Activated CD4-positive, CD25-positive, alpha-beta regulatory T cell treated with anti-CD3 and anti-CD28 coated beads, Interleukin-2, amount 50 U/mL, for 72 hours (primary cell): ENCODE measurements around the gene PALMD.

Experiments
- DNase-seq: peaks from one replicate; pipeline ENCODE4 v3.0.0; 2021

Gene PALMD

GRCh38 chr1:99661780-99662179 is 15.9 kb downstream of the PALMD start:
- DNase-seq, result no peak

DNA sequence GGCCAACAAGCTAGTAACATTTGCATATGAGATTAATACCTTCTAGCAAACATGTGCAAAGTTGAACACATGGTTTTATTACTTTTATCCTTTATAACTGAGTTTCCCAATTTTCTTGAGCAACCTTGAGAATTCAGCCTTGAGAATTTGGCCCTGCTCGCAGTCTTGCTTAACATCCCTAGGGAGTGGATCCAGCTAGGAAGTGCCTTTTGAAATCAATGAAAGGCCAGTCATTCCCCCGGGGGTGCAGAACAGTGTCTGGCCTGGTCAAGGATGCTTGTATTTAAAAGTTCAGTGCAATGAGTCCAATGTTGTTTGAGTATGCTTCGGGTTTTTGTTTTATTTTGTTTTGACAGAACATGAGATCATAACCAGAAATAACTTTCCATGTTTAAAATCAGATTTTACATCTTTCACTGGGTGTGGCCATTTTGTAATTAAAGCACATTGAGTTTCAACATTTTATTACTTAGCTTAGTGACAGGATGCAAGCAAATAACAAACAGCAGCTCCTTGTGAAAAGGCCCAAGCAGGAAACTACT is 16.7 kb downstream of the PALMD start:
- DNase-seq, result no peak

DNA sequence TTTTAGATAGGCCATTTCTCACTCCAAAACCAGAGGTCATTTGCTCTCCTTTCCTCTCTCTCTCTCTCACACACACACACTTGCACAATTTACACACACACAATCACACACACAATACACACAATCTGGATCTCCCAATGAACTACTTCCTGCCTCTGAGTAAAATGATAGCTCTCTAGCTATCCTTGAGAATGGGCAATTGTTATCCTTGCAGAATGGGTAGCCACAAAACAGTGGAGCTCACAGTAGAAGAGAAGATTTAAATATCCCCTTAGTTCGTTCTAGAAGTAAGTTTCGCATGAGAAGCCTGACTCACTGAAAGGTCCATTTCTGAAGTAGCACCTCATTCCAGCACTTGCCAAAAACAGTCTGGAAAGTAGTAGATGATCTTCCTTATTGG is 17.6 kb downstream of the PALMD start:
- DNase-seq, result no peak

DNA sequence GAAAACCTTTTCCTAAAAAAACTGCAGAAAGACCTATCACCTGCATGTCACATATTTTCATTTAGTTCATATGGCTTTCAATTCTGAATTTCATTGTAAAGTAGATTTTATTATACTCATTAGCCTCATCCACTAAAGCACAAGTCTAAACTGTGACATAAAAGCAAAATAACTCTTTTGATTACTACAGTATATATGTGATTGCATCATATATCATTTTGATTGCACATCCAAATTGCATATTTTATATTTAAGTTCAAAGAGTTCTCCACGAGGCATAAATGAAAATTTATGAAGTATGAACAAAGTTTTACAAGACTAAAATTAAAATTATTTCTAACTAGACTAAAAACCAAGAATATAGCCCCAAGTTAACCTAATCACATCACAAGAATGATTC is 19.3 kb downstream of the PALMD start:
- DNase-seq, result no peak

DNA sequence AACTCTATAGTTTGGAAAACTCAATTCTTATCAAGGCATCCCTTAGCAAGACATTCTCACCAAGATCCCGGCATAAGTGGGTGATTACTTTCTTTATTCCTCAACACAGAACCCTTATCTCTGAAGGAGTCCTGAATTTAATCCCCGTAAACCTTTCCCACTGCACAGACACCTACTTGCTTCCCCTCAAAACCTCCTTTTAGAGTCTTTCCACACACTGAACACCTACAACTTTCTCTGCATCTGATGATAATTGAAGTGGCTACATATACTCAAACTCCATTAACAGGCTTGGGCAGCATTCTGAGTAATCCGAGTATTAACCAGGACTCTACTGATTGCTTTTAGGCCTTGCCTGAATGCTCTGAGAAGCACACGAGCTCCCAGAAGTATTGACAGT is 23.5 kb downstream of the PALMD start:
- DNase-seq, result no peak

DNA sequence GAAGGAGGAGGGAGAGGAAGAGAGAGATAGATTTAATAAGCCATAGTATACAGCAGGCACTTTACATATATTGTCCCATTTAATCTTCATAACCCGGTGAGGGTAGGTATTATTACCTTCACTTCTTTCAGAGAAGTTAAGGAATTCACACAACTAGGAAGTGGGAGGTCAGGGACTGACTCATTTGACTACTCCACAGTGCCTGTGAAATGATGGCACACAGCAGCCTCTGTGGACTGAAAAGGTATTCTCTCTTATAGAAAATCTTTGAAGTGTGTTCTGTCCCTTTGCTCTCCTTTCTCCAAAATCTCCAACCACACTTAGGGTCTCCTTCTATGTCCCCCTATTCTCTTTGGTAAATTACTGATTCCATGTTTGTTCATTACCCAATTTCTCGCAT is 23.9 kb downstream of the PALMD start:
- DNase-seq, result no peak

DNA sequence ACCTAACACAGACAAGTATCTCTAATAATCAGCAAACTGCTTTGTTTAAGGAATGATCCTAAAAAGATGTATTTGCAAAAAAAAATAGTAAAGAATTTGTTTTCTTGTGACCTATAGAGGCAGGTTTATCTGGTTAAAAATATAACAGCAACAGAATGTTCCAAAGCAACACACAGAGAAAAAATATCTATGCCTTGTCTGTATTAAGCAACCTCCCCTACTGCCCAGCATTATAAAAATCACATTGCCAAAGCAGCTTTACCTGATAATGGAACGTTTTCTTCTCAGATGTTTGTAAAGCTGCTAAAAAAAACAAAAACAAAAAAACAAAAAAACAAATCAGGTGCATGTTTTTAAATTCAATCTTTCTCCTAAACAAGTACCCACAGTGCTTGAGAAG is 24.7 kb downstream of the PALMD start:
- DNase-seq, result no peak

DNA sequence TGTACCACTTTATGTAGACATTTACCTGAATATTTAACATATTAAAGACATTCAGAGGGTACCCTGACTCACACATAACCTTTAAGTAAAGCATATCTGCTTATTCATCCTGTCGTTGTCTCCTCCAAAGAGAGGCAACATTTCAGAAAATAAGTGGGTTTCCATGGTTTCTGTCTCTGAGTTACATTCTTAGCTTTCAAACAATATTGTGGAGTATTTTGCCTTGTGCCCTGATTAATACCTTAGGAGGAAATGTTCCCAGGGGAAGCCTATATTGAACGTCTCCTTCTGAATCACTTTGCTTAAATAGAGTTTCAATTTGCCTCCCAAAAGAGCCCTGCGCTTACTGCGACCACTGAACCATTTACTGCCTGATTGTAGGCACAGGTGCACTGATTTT is 26.1 kb downstream of the PALMD start:
- DNase-seq, result no peak

- DNase-seq, result no peak
Measured at GRCh38 chr1:99672530-99673213, 26.8 kb downstream of the PALMD start.

GRCh38 chr1:99673315-99673714 is 27.4 kb downstream of the PALMD start:
- DNase-seq, result no peak

GRCh38 chr1:99674115-99675064 is 28.5 kb downstream of the PALMD start:
- no peak for DNase-seq

DNA sequence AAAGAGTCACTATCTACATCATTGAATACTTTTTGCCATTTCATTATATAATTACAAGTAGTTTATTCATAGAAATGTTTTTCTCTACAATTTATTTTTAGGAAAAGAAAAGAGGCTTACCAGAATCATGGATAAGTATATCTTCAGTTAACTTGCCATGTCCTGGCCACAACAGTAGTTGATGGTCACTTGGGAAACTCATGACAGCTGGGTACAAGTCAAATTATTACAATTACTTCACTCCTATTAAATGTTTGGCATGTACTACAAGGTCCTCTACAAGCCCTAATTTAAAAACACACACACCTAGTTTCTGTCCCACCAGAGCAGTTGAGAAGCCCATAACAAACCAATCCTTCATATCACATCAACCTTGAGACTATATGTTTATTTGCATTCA is 29.4 kb downstream of the PALMD start:
- no peak for DNase-seq

DNA sequence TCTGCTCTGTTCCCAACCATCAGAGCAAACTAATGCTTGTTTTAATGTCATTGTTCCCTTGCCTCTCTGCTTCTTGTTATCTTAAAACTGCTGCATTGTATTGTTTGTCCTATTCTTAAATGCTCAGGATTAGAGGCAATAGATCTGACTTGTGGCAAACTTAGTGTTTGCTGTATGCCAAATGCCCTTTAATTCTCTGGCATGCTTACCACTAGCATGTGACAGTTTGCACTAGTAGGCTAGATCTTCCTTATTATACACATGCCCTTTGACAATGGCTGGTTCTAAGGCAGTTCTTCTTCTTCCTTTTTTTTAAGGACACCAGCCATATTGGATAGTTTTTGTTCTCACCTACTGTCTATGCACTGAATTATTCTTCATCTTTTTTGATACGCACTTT is 30.1 kb downstream of the PALMD start:
- no peak for DNase-seq

DNA sequence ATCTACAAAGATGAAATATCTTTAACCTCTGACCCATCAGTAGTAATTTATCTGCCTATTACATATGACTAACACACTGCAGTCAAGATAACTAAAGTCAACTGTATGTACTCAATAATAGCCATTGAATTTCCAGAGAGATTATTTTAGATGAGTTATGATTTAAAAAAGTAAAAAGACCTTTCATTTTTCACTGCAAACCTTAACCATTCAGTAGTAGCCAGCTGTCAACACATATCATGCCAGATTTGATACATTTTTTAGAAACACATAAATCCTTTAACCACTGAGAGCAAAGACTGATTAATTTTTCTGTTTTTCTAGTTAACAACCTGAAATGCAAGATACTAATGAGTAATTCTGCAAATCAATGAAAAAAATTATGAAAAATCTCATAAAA is 31.0 kb downstream of the PALMD start:
- DNase-seq, result no peak

- DNase-seq, result no peak
Measured at GRCh38 chr1:99677416-99677815, 31.5 kb downstream of the PALMD start.

DNA sequence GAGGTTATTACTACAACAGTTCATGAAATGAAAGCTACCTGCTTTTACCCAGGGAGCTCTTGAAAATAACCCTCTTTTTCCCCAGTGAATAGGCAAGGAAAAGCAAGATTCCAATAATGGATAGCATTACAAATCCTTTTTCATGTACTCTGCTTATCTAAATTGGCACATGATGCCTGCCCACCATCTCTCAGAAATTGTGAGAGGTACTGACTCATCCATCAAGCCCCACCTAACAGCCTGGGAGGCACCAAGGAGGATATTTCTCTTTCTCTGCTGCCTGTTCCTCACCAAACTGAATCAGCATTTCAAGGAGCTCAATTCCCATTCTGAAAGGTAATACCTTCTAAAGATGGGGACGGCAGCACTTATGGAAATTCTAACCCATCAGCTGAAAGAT is 34.4 kb downstream of the PALMD start:
- DNase-seq, result no peak

- no peak for DNase-seq
Measured at GRCh38 chr1:99681583-99681982, 35.7 kb downstream of the PALMD start.

DNA sequence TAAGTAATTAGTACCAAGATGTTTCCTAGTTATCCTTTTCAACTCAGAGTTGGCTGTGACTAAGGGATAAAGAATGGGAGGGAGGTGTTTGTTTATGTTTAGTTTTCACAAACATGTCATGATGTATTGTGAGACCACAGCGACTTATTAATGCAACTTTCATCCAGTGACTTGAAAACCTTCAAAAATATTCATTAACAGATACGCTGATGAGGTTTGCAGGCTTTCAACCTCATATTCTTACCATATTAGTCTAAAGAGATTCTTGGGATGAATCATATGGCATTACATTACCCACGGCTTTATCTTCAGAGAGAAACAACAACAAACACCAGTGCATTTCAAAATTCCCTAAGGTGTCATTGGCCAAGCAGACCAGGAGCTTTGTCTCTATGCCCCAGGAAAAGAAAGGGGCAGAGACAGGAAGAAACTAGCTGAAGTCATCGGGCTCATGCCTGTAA is 36.4 kb downstream of the PALMD start:
- DNase-seq, result no peak

DNA sequence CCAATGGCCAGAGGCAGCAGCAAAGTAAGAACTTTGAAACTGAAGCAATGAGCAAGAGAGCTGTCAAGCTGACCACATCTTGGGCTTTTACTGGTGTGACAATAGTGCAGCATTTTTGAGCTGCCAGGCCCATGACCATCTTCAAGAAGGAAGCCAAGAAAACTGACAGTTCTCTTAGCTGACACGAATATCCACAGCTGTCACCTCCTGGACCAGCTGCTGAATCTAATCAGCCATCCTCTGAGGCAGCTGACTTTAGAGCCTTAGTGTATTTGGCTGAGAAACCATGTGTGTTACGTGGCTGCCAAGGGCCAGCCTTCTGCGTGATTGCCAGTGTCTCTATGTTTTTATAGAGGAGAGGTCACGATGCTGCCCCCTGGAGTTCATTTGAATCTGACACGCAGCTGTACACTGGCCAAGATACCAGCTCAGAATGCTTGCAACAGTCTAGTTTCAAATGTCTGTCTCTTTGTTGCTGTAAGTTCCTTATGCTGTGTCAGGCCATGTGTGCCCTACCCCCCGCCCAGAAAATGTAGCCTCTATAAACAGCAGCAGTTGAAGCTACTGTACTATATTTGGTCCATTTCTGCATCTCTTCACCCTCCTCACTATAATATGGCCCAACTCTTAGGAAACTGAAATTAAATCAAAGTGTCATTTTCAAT is 39.7 kb downstream of the PALMD start:
- peak; percentile 30 for DNase-seq

GRCh38 chr1:99691175-99691574 is 45.3 kb downstream of the PALMD start:
- no peak for DNase-seq

- no peak for DNase-seq
Measured at GRCh38 chr1:99696616-99697015, 50.7 kb downstream of the PALMD start.

GRCh38 chr1:99697580-99697979 is 51.7 kb downstream of the PALMD start:
- no peak for DNase-seq

- no peak for DNase-seq
Measured at GRCh38 chr1:99700020-99700419, 54.1 kb downstream of the PALMD start.
